HAP-1 (cell line): Measurements from ENCODE around the gene GPR65.

Experiments used
- DNase-seq, 2 experiments: peaks; one replicate each; pipeline ENCODE4 v3.0.0-alpha.2; 2016 to 2020; ENCODE audit warnings: low spot score in 2 of 2
- H3K27me3 ChIP-seq: fragments of 250-450 bp; sonication (Bioruptor Pico); 2 replicates; pipeline ENCODE4 v1.5.1; 2020; ENCODE audit warnings: low read depth, mild to moderate bottlenecking, moderate library complexity
- H3K36me3 ChIP-seq: fragments of 250-450 bp; sonication (Bioruptor Pico); replicated peaks from 2 replicates; pipeline ENCODE4 v1.5.1; 2020; ENCODE audit warnings: mild to moderate bottlenecking
- H3K4me1 ChIP-seq: fragments of 250-450 bp; sonication (Bioruptor Pico); 2 replicates; pipeline ENCODE4 v1.5.1; 2020; ENCODE audit warnings: mild to moderate bottlenecking
- H3K4me3 ChIP-seq: fragments of 250-450 bp; sonication (Bioruptor Pico); 2 replicates; pipeline ENCODE4 v1.5.1; 2020; ENCODE audit warnings: mild to moderate bottlenecking, moderate library complexity
- H3K9me3 ChIP-seq: fragments of 250-450 bp; sonication (Bioruptor Pico); 2 replicates; pipeline ENCODE4 v1.5.1; 2020; ENCODE audit warnings: mild to moderate bottlenecking, moderate library complexity
- in situ Hi-C: fragments of 300-500 bp; cut with MboI; formaldehyde crosslinking; loops from 3 replicates; pipeline ENCODE4 v1.14.3; 2020; ENCODE audit warnings: low sequenced_read_pairs, inconsistent platforms, mixed read lengths

The GPR65 gene, protein sequence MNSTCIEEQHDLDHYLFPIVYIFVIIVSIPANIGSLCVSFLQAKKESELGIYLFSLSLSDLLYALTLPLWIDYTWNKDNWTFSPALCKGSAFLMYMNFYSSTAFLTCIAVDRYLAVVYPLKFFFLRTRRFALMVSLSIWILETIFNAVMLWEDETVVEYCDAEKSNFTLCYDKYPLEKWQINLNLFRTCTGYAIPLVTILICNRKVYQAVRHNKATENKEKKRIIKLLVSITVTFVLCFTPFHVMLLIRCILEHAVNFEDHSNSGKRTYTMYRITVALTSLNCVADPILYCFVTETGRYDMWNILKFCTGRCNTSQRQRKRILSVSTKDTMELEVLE

DNA sequence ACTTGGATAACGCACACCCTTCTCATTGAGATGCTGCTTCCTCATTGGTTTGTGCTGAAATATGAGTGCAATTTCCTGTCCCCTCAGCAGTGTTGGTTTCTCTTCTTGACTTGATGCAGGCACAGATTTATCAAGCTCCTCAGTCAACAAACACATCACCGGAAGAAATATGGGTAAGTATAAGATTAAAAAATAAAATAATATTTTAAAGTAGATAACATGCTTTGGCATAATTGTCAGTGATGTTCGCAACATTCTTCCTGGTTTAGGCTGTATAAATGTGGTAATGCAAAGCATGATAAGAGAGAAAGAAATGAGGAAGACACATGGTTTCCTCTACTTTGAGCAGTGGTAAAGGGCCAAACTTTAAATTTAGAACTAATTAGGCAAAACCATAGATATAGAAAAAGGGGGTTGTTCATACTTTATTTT lies at the start of gene GPR65:
Gene GPR65 (plus strand): TSS at position 86 of the 432 bp plus-strand sequence. CDS start 5,713 bp downstream, outside the sequence.
- no peaks in the 10 kb centered on the region for H3K27me3 ChIP-seq
- in situ Hi-C loops: no loop called here
- no peak for DNase-seq
- no peaks in the 10 kb centered on the region for H3K9me3 ChIP-seq
- H3K4me3 ChIP-seq: no peak within 1 kb of the TSS
- no peaks in the 10 kb centered on the region for H3K36me3 ChIP-seq
- no peaks in the 10 kb centered on the region for H3K4me1 ChIP-seq

DNA sequence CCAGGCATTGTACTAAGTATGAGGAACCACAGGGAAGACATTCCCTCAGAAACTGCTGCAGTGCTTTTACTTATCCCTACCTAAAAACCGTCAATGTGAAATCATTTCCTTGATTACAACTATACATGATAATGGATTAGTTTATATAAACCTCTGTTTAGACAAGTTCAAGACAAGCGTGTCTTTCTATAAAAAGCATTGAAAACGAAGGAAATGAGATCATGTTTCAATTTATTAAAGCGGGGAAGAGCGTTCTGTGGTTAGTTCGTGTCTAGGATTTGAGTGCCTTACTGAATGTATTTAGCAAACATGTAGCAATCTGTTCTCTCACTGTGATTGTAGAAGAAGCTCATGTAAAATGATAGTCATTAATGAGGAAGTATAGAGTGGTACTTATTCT lies 49.4 kb upstream of the GPR65 start:
- no peak for DNase-seq
- no peaks in the 10 kb centered on the region for H3K9me3 ChIP-seq
- in situ Hi-C loops: no loop called here
- H3K36me3 ChIP-seq: no peaks in the 10 kb centered on the region
- no peaks in the 10 kb centered on the region for H3K4me1 ChIP-seq
- no peak overlapping the region for H3K4me3 ChIP-seq
- no peaks in the 10 kb centered on the region for H3K27me3 ChIP-seq

DNA sequence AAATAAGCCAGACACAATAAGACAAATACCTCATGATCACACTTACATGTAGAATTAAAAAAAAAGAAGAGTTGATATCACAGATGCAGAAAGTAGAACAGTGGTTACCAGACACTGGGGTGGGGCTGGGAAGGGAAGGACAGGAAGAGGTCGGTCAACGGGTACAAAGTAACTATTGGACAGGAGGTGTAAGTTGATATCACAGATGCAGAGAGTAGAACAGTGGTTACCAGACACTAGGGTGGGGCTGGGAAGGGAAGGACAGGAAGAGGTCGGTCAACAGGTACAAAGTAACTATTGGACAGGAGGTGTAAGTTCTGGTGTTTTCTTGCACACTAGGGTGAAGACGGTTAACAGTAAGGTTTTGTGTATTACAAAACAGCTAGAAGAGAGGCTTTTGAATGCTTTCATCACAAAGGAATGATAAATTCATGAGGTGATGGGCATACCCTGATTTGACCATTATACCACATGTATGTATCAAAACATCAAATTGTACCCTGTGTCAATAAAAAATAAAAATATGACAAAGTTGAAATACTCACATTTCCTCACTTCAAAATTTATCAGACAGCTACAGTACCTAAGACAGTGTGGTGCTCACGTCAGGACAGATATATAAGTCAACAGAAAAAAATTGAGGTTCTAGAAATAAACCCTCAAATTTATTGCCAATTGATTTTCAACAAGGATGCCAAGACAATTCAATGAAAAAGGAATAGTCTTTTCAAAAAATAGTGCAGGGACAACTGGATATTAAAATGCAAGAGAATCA lies 44.7 kb upstream of the GPR65 start:
- Histone ChIP-seq H3K4me1 (no peaks in the 10 kb centered on the region), H3K4me3 (no peak overlapping the region), H3K36me3 (no peaks in the 10 kb centered on the region), H3K27me3 (no peaks in the 10 kb centered on the region), H3K9me3 (no peaks in the 10 kb centered on the region)
- in situ Hi-C loops: no loop called here
- DNase-seq: no peak

DNA sequence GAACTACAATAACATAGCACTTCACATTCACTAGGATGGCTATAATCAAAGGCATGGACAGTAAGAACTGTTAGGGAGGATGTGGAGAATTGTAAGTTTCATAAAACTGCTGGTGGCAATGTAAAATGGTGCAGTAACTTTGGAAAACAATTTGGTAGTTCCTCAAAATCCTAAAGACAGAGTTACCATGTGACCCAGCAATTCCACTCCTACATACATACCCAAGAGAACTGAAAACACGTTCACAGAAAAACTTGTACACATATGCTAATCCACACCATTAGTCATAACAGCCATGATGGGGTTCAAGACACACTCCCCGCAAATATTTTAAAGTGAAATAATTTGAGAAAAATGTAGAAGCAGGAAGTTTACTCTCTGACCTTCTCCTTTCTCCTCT lies 43.7 kb upstream of the GPR65 start:
- H3K36me3 ChIP-seq: no peaks in the 10 kb centered on the region
- no peak for DNase-seq
- no peaks in the 10 kb centered on the region for H3K27me3 ChIP-seq
- no peak overlapping the region for H3K4me3 ChIP-seq
- H3K9me3 ChIP-seq: no peaks in the 10 kb centered on the region
- in situ Hi-C loops: no loop called here
- H3K4me1 ChIP-seq: no peaks in the 10 kb centered on the region

DNA sequence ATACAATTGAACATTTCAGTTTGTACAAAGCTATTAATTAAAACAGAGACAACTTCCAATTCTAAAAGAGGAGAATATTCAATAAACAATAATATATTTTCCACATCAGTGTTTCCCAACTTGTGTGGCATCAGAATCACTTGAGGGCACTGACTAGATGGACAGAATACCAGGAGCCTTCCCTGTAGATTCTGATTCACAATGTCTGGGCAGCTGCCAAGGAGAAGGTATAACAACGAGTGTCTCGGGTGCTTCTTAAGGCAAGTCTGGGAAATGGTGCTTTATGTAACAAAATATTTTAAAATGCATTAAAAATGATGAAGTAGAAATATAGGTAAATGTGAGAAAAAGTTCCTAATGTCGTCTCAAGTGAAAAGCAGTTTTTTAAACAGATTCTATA lies 38.1 kb upstream of the GPR65 start:
- Histone ChIP-seq H3K4me3 (no peak overlapping the region), H3K36me3 (no peaks in the 10 kb centered on the region), H3K9me3 (no peaks in the 10 kb centered on the region), H3K27me3 (no peaks in the 10 kb centered on the region), H3K4me1 (no peaks in the 10 kb centered on the region)
- in situ Hi-C loops: no loop called here
- no peak for DNase-seq

DNA sequence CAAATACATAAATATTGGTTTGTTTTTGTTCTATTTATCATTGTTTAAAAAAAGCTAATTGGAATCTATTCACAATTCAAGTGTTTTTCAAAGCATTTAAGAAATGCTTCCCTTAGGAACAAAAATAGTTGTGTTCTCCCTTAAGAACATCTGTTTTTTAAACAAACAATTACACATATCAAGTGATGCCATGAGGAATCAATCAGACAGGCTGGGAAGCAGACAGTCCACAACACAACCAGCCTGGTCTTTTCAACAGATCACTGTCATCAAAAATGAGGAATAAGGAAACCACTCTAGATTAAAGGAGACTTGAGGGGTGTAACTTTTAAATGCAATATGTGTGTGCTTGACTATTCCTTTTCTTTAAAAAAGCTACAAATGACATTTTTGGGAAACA lies 37.4 kb upstream of the GPR65 start:
- no peaks in the 10 kb centered on the region for H3K9me3 ChIP-seq
- no peaks in the 10 kb centered on the region for H3K4me1 ChIP-seq
- no peak for DNase-seq
- no peaks in the 10 kb centered on the region for H3K36me3 ChIP-seq
- no peaks in the 10 kb centered on the region for H3K27me3 ChIP-seq
- in situ Hi-C loops: no loop called here
- H3K4me3 ChIP-seq: no peak overlapping the region

DNA sequence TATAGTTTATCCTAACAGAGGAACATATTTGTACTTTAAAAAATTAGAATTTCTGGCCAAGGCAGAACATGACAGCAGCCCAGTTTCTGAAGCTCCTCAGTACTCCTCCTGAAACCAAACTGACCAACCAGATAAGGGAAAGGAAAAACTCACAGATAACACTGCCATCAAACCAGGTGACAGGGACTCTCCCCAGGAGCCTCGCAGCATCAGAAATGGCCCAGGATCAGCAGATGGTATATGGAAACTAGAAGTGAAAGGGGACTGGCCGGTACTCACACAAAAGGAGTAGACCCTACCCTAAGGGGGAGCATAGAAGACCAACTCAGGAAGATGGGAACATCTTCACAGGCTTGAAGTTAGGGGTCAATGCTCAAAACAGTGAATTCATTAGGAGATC lies 33.9 kb upstream of the GPR65 start:
- in situ Hi-C loops: no loop called here
- H3K4me3 ChIP-seq: no peak overlapping the region
- DNase-seq: no peak

DNA sequence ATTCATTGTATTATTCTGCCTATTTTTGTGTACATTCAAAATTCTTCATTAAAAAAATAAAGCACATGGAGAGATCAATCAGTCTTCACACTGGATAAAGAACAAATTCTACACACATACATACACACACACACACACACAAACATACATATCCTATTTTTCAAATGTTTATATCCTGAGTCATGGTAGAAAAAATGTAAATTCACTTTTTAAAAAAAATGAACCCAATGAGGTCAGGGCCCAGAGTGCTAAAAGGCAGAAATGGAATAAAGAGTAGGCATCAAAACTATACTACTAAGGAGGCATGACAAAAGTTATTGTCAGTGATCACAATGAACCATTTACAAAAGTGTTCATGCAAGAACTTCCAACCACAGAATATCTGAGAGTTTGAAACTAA lies 29.3 kb upstream of the GPR65 start:
- no peak for DNase-seq
- no peaks in the 10 kb centered on the region; the same call in 1 of the 2 replicates for H3K27me3 ChIP-seq
- no peaks in the 10 kb centered on the region for H3K4me1 ChIP-seq
- H3K36me3 ChIP-seq: no peaks in the 10 kb centered on the region
- no peak overlapping the region for H3K4me3 ChIP-seq
- no peaks in the 10 kb centered on the region for H3K9me3 ChIP-seq
- in situ Hi-C loops: no loop called here

More for the DNA sequence above, 33.9 kb upstream of the GPR65 start:
- H3K27me3 ChIP-seq: no peaks in the 10 kb centered on the region; the same call in 1 of the 2 replicates
- H3K9me3 ChIP-seq: no peaks in the 10 kb centered on the region
- no peaks in the 10 kb centered on the region for H3K4me1 ChIP-seq
- no peaks in the 10 kb centered on the region for H3K36me3 ChIP-seq

DNA sequence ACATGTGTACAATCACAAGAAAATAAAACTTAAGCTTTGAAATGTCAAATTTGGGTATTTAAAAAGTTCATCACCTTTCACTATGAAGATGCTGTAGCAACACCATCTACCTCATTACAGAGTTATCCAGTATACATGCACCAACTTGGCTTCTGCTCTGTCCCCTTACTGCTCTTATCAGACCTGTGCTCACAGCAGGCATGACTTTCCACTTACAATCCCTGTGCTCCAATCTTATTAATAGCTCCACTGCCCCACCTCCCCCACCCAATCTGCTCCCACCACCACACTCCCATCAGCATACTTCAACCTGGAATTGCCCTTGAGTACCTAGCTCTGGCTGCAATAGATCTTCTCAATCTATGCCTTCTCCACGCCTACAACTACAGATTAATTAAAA lies 25.2 kb upstream of the GPR65 start:
- Histone ChIP-seq H3K4me3 (no peak overlapping the region), H3K27me3 (no peaks in the 10 kb centered on the region), H3K4me1 (no peaks in the 10 kb centered on the region), H3K9me3 (no peaks in the 10 kb centered on the region), H3K36me3 (no peaks in the 10 kb centered on the region)
- DNase-seq: no peak
- in situ Hi-C loops: no loop called here

DNA sequence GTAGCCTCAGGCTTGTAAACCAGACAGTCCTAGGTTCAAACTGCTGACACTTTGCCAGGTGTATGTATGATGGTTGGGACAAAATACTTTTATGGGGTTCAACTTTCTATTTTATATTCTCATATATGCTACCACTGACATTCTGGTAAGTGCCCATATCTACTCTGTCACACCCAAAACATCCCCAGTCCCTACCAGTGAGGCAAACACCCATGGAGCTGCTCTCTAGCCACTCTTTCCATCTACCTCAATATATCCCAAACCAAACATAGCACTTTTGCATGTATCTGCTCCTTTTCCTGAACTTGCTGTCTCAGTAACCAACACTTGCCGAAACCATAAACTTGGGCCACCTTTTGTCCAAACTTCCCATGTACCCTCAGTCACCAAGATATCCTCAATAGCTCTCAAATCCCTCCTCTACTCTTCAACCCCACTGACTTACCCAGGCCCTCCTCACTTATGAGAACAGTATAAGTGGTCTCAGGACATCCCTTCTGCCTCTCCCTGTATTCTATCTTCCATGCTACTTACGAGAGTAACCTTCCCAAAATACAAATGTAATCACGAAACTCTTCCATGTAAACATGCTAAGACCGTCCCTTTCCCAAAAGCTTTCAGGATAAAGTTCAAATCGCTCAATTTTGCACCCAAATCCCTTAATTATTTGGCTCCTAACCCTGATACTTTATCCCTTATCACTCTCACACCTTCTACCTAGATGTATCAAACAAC lies 15.5 kb upstream of the GPR65 start:
- in situ Hi-C loops: no loop called here
- H3K4me1 ChIP-seq: no peaks in the 10 kb centered on the region

DNA sequence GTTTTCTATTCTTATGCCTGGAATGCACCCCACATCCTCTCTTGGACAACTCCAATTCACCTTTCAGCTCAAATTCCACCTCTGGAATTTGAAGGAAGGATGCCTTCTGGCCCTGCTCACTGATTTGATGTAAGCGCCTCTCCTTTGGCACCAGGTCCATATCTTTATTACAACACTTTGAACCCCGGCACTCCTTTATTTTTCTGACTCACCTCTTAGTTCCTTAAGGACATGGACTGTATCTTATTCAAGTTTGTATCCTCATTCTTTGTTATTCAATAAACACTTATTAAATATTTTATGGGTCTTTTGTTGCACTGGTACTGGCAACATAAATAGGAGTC lies 15.0 kb upstream of the GPR65 start:
- DNase-seq: no peak

More for the DNA sequence above, 15.5 kb upstream of the GPR65 start:
- peaks cover 3% of the 10 kb centered on the region; the same call in 1 of the 2 replicates for H3K27me3 ChIP-seq
- H3K9me3 ChIP-seq: no peaks in the 10 kb centered on the region
- no peak for DNase-seq
- no peaks in the 10 kb centered on the region for H3K36me3 ChIP-seq
- H3K4me3 ChIP-seq: no peak overlapping the region

DNA sequence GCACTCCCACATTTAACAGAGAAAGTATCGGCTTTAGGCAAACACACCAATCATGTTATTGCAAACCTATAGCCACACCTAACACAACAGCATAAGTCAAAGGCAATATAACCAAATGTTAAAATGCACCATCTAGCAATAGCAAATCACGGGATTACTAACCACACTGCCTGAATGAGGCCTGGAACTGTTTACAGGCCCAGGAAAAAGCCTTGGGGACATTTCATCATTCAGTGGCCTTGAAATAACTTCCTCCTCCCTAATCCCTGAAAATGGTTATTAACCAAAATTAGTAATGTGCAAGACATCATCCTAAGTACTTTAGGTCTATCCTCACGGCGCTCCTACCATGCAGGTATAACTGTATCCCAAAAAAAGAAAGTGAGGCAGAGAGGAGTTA lies 14.3 kb upstream of the GPR65 start:
- in situ Hi-C loops: no loop called here
- DNase-seq: no peak
- Histone ChIP-seq H3K27me3 (peaks cover 3% of the 10 kb centered on the region; the same call in 1 of the 2 replicates), H3K4me1 (no peaks in the 10 kb centered on the region), H3K36me3 (no peaks in the 10 kb centered on the region), H3K9me3 (no peaks in the 10 kb centered on the region), H3K4me3 (no peak overlapping the region)

More for the DNA sequence above, 15.0 kb upstream of the GPR65 start:
- H3K4me1 ChIP-seq: no peaks in the 10 kb centered on the region
- in situ Hi-C loops: no loop called here
- H3K27me3 ChIP-seq: peaks cover 3% of the 10 kb centered on the region; the same call in 1 of the 2 replicates
- no peak overlapping the region for H3K4me3 ChIP-seq
- H3K9me3 ChIP-seq: no peaks in the 10 kb centered on the region
- no peaks in the 10 kb centered on the region for H3K36me3 ChIP-seq

DNA sequence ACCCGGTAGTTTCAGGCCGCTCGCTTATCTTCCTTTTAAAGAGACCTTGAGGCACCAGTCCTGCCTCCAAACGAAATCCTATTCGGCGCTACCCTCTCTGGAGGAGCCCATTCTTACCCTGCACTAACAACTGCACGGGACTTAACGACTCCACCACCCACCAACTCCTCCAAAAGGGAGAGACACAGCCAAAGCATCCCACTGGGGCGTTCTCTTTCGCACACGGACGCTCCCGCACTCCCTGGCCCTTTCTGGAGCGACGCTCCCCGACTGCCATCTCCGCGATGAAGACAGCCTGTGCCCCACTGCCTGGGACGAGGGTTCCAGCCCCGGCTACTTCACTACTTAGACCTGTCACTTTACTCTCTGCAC lies 12.6 kb upstream of the GPR65 start:
- Histone ChIP-seq H3K27me3 (peaks cover 3% of the 10 kb centered on the region; the same call in 1 of the 2 replicates), H3K9me3 (no peaks in the 10 kb centered on the region), H3K36me3 (no peaks in the 10 kb centered on the region), H3K4me1 (no peaks in the 10 kb centered on the region), H3K4me3 (no peak overlapping the region)
- in situ Hi-C loops: no loop called here
- no peak for DNase-seq
